HCT116 (cell line): ENCODE data around the gene CD84. TPM values are rescaled to one million over a fixed set of nuclear protein-coding genes. Genes with fewer than 3 reads are reported as not detected.

Source experiments
- ATAC-seq: fragments of 200-7000 bp; cut with Tn5 transposase; 2 replicates; pipeline ENCODE4 v1.9.1; 2020; ENCODE audit warnings: mild to moderate bottlenecking, moderate library complexity
- BruUV-seq: library from RNA; stranded (reverse); fragments of 400-500 nt; replicated peaks from 2 replicates; lab custom pipeline; 2021; lab: Mats Ljungman, UMichigan
- CTCF ChIA-PET: fragments of 300-600 bp; sonication (Branson Sonifier 250); formaldehyde crosslinking; loops from one replicate; lab custom pipeline; 2021; ENCODE audit warnings: antibody characterized with exemption; lab: Charles Lee
- POLR2A ChIA-PET: fragments of 300-600, 350-600 bp; sonication (Branson Sonifier 250); formaldehyde crosslinking; loops from one replicate; lab custom pipeline; 2021; ENCODE audit warnings: antibody characterized with exemption; lab: Charles Lee
- RAD21 ChIA-PET, 2 experiments: fragments of 300-600 bp; sonication (Branson Sonifier 250); formaldehyde crosslinking; loops; one replicate each; lab custom pipeline; 2023; ENCODE audit warnings: low total read pairs in 2 of 2; ENCODE audit not compliant: uncharacterized antibody in 2 of 2, unreplicated experiment in 2 of 2, low non-redundant PET in 1 of 2; lab: Charles Lee
- DNase-seq: peaks from one replicate; pipeline ENCODE4 v3.0.0-alpha.2; 2010; ENCODE audit warnings: low read depth, low spot score
- H2AFZ ChIP-seq: fragments of 200-600 bp; shearing (Covaris generic), sonication (generic); 2 replicates; pipeline ENCODE4 v1.6.1; 2017; ENCODE audit warnings: low read depth, mixed run types, mixed read lengths, antibody characterized with exemption, low read length; ENCODE audit not compliant: poor library complexity, severe bottlenecking
- H3K27ac ChIP-seq: 2 replicates; pipeline ENCODE4 v1.5.1; 2012; ENCODE audit warnings: low read depth, low read length
- H3K27me3 ChIP-seq: fragments of 200-600 bp; sonication (generic); 2 replicates; pipeline ENCODE4 v1.6.1; 2016; ENCODE audit warnings: mixed run types, low read length, mixed read lengths; ENCODE audit not compliant: insufficient read depth
- H3K36me3 ChIP-seq, 2 experiments: fragments of 200-500 bp in 1 of 2; fragments of 200-600 bp in 1 of 2; sonication (Bioruptor generic) in 1 of 2; sonication (generic) in 1 of 2; 2 replicates each; pipeline versions ENCODE4 v1.5.1 to v1.6.1; 2014 to 2016; ENCODE audit warnings: low read length in 2 of 2, inconsistent platforms in 1 of 2, mixed read lengths in 1 of 2, mixed run types in 1 of 2; ENCODE audit not compliant: insufficient read depth in 2 of 2, control insufficient read depth in 1 of 2
- H3K4me1 ChIP-seq, 2 experiments: fragments of 200-600 bp in 1 of 2; sonication (generic) in 1 of 2; 2 replicates each; pipeline versions ENCODE4 v1.5.1 to v1.6.1; 2012 to 2017; ENCODE audit warnings: low read length in 2 of 2, inconsistent platforms in 1 of 2, mild to moderate bottlenecking in 1 of 2, mixed read lengths in 1 of 2, mixed run types in 1 of 2, moderate library complexity in 1 of 2; ENCODE audit not compliant: insufficient read depth in 2 of 2, control insufficient read depth in 1 of 2
- H3K4me2 ChIP-seq: fragments of 200-600 bp; sonication (generic); 2 replicates; pipeline ENCODE4 v1.6.1; 2017; ENCODE audit warnings: mixed run types, low read length, mixed read lengths
- H3K4me3 ChIP-seq, 2 experiments: fragments of 200-600 bp in 1 of 2; sonication (generic) in 1 of 2; replicated peaks in 1 of 2; 2 replicates each; pipeline ENCODE4 v1.5.1; 2011 to 2016; ENCODE audit warnings: low read length in 2 of 2, control low read depth in 1 of 2, low read depth in 1 of 2, mild to moderate bottlenecking in 1 of 2, mixed read lengths in 1 of 2, mixed run types in 1 of 2
- H3K79me2 ChIP-seq: fragments of 200-600 bp; sonication (generic); 2 replicates; pipeline ENCODE4 v1.6.1; 2017; ENCODE audit warnings: mild to moderate bottlenecking, mixed run types, low read length, moderate library complexity, mixed read lengths; ENCODE audit not compliant: insufficient read depth
- H3K9ac ChIP-seq: fragments of 200-600 bp; sonication (generic); 2 replicates; pipeline ENCODE4 v1.6.1; 2016; ENCODE audit warnings: low read length, mixed read lengths
- H3K9me2 ChIP-seq: fragments of 200-600 bp; sonication (generic), shearing (Covaris generic); 2 replicates; pipeline ENCODE4 v1.6.1; 2017; ENCODE audit warnings: mixed run types, mild to moderate bottlenecking, moderate library complexity; ENCODE audit not compliant: insufficient read depth
- H3K9me3 ChIP-seq, 2 experiments: fragments of 200-500 bp in 1 of 2; fragments of 200-600 bp in 1 of 2; sonication (Bioruptor generic) in 1 of 2; sonication (generic) in 1 of 2; 2 replicates each; pipeline ENCODE4 v1.6.1; 2014 to 2017; ENCODE audit warnings: low read length in 2 of 2, mixed read lengths in 2 of 2, inconsistent platforms in 1 of 2, low read depth in 1 of 2, mild to moderate bottlenecking in 1 of 2, mixed run types in 1 of 2, moderate library complexity in 1 of 2; ENCODE audit not compliant: control insufficient read depth in 1 of 2, insufficient read depth in 1 of 2
- H4K20me1 ChIP-seq: fragments of 200-600 bp; sonication (generic), shearing (Covaris generic); 2 replicates; pipeline ENCODE4 v1.6.1; 2017; ENCODE audit warnings: mixed run types, mild to moderate bottlenecking, moderate library complexity; ENCODE audit not compliant: insufficient read depth
- EGR1 ChIP-seq: IDR thresholded peaks from 2 replicates; pipeline ENCODE4 v1.6.1; 2012; ENCODE audit warnings: low read depth
- ELF1 ChIP-seq: IDR thresholded peaks from 2 replicates; pipeline ENCODE4 v1.6.1; 2012; ENCODE audit warnings: low read depth, borderline replicate concordance
- SIN3A ChIP-seq: IDR thresholded peaks from 2 replicates; pipeline ENCODE4 v1.6.1; 2012; ENCODE audit warnings: low read depth
- SRF ChIP-seq: IDR thresholded peaks from 2 replicates; pipeline ENCODE4 v1.6.1; 2012; ENCODE audit warnings: low read depth
- YY1 ChIP-seq: IDR thresholded peaks from 2 replicates; pipeline ENCODE4 v1.6.1; 2011; ENCODE audit warnings: low read length, low read depth, moderate library complexity, mild to moderate bottlenecking; ENCODE audit not compliant: insufficient replicate concordance; ENCODE audit errors: extremely low read depth
- ZFX ChIP-seq: fragments of 450-650 bp; IDR thresholded peaks from 2 replicates; pipeline ENCODE4 v1.6.1; 2017
- intact Hi-C: fragments of 100-400 bp; cut with micrococcal nuclease; formaldehyde crosslinking; loops from 2 replicates; pipeline ENCODE4 v1.10.0; 2022
- total RNA-seq: library from RNA; stranded (reverse); gene quantifications from one replicate; pipeline ENCODE4 v1.2.1, GENCODE V29; 2021; ENCODE audit not compliant: unreplicated experiment

Gene CD84
- total RNA-seq, 1 experiment from 2014 or later, result 0.02 TPM

DNA sequence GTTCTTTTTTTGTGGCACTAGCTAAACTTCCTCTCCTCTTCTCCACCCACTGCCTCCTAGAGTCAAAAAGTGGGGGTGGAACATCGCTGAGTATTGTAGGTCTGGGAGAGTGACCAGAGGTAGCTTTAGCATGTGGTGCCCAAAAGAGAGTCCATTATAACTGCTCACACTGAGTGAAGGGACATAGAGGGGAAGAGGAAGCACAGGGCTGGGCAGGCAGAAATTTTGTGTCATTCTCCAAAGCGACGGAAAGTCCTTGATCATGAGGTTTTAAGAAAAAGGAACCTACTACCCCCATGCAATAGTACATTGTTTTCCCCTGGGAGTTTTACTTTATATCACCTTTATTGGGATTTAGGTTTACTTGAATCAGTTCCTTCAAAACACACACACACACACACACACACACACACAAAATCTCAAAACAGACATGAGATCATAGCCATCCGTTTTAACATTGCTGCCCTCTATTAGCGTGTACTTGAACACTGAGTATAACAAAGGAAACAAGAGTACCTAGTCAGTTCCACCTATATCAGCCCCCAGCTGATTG is 4.1 kb downstream of the CD84 start:
- intact Hi-C loops, result no loop called here
- H3K27ac ChIP-seq, result no peak overlapping the region
- no peak for DNase-seq
- no peak overlapping the region for H3K9ac ChIP-seq
- no peaks in the 10 kb centered on the region; the same call in 1 of the 2 replicates for H3K27me3 ChIP-seq
- H3K4me1 ChIP-seq, result no peaks in the 10 kb centered on the region
- ChIA-PET CTCF (no interaction called here), POLR2A (no interaction called here)
- H3K36me3 ChIP-seq, result no peaks in the 10 kb centered on the region
- TF ChIP-seq ELF1, result no peak
- TF ChIP-seq SRF, result no peak
- TF ChIP-seq, all 23 proteins: peak for 0
- no peak overlapping the region for H3K4me3 ChIP-seq
- RAD21 ChIA-PET, result interaction anchor here in 1 of 2 experiments (0.7 kb wide), 1 partner anchor 97 kb away, joined by 4 read pairs; no protein-coding TSS in a partner anchor
- no peaks in the 10 kb centered on the region for H3K79me2 ChIP-seq
- ATAC-seq, result no peak
- no peak overlapping the region for H3K4me2 ChIP-seq
- H3K9me2 ChIP-seq, result no peaks in the 10 kb centered on the region
- no peaks in the 10 kb centered on the region for H3K9me3 ChIP-seq
- BruUV-seq, result no TSS peak
- H2AFZ ChIP-seq, result no peak overlapping the region
- H4K20me1 ChIP-seq, result no peaks in the 10 kb centered on the region

DNA sequence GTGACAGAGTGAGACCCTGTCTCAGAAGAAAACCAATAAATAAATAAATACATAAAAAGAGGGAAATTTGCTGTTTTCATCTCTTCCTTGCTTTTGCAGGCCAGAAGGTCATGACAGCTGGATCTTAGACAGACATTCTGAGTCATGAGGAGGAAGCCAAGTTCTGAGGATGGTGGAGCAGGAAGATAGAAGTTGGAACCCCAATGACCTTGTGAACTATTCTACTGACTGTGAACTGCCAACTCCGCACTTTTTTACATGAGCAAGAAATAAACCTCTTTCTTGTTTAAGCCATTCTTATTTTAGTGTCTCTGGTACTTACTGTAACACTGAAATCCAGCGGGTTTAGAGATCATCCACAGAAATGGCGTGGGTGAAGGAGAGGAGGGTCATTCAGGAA is 8.5 kb downstream of the CD84 start:
- H3K27ac ChIP-seq, result no peak overlapping the region
- intact Hi-C loops, result no loop called here
- H3K27me3 ChIP-seq, result no peaks in the 10 kb centered on the region; the same call in 1 of the 2 replicates
- RAD21 ChIA-PET, result no interaction called here
- H3K9me2 ChIP-seq, result no peaks in the 10 kb centered on the region
- no peaks in the 10 kb centered on the region for H4K20me1 ChIP-seq
- H3K4me1 ChIP-seq, result no peaks in the 10 kb centered on the region
- BruUV-seq, result no TSS peak
- H3K4me2 ChIP-seq, result no peak overlapping the region
- no peak overlapping the region for H2AFZ ChIP-seq
- TF ChIP-seq ZFX, result no peak
- no peak for TF ChIP-seq SIN3A
- TF ChIP-seq EGR1, result no peak
- no peak for TF ChIP-seq YY1
- CTCF ChIA-PET, result no interaction called here
- ATAC-seq (no peak), DNase-seq (no peak)
- no peaks in the 10 kb centered on the region for H3K79me2 ChIP-seq
- H3K4me3 ChIP-seq, result no peak overlapping the region
- POLR2A ChIA-PET, result no interaction called here
- H3K36me3 ChIP-seq, result no peaks in the 10 kb centered on the region
- H3K9me3 ChIP-seq, result no peaks in the 10 kb centered on the region
- no peak overlapping the region for H3K9ac ChIP-seq
